ENCODE results near the gene CCDC146.
"Not testable (repeated sequence)": the region's sequence is repeated elsewhere in the genome, so short reads cannot be mapped to it uniquely, and the experiment has no call there.

The CCDC146 gene

GRCh38 chr7:77152232-77152631 lies 29.8 kb downstream of the CCDC146 start:
- peak; percentile 28 for DNase-seq

GRCh38 chr7:77154917-77155464 lies 32.6 kb downstream of the CCDC146 start:
- peak; percentile 10 for DNase-seq

- DNase-seq: not testable (repeated sequence)
These were observed 33.4 kb downstream of the CCDC146 start for GRCh38 chr7:77155601-77156377.

- not testable (repeated sequence) for DNase-seq
These were observed 34.6 kb downstream of the CCDC146 start for GRCh38 chr7:77157034-77157433.

- peak; percentile 91 for DNase-seq
These were observed 35.0 kb downstream of the CCDC146 start for GRCh38 chr7:77157446-77157845.

- DNase-seq: not testable (repeated sequence)
These were observed 48.7 kb downstream of the CCDC146 start for GRCh38 chr7:77171073-77171472.

- DNase-seq: not testable (repeated sequence)
These were observed 50.2 kb downstream of the CCDC146 start for GRCh38 chr7:77172437-77173172.

- DNase-seq: not testable (repeated sequence)
These were observed 52.0 kb downstream of the CCDC146 start for GRCh38 chr7:77174418-77174817.

GRCh38 chr7:77175274-77175800 lies 52.9 kb downstream of the CCDC146 start:
- peak; percentile 67 for DNase-seq

GRCh38 chr7:77177321-77177904 lies 55.0 kb downstream of the CCDC146 start:
- not testable (repeated sequence) for DNase-seq

GRCh38 chr7:77178024-77178423 lies 55.6 kb downstream of the CCDC146 start:
- DNase-seq: not testable (repeated sequence)

- DNase-seq: no peak
These were observed 58.7 kb downstream of the CCDC146 start for GRCh38 chr7:77181015-77181595.

- DNase-seq: no peak
These were observed 59.3 kb downstream of the CCDC146 start for GRCh38 chr7:77181734-77182133.

- no peak for DNase-seq
These were observed 59.8 kb downstream of the CCDC146 start for GRCh38 chr7:77182261-77182660.

- DNase-seq: no peak
These were observed 62.0 kb downstream of the CCDC146 start for GRCh38 chr7:77184463-77184862.

GRCh38 chr7:77184990-77185389 lies 62.6 kb downstream of the CCDC146 start:
- no peak for DNase-seq

GRCh38 chr7:77185866-77186265 lies 63.5 kb downstream of the CCDC146 start:
- no peak for DNase-seq

GRCh38 chr7:77188731-77189437 lies 66.5 kb downstream of the CCDC146 start:
- peak; percentile 56 for DNase-seq

GRCh38 chr7:77197141-77197540 lies 74.7 kb downstream of the CCDC146 start:
- no peak for DNase-seq

GRCh38 chr7:77199013-77199966 lies 76.9 kb downstream of the CCDC146 start, which contains the start of gene FGL2:
FGL2 (minus strand) TSS chr7:77199819; CDS start chr7:77199793, 26 bp downstream.
- DNase-seq: peak; percentile 68

GRCh38 chr7:77200542-77200941 lies 78.1 kb downstream of the CCDC146 start:
- peak; percentile 59 for DNase-seq

All from inflammatory macrophage treated with lipopolysaccharide for 4 hours (primary cell).